ENCODE measurements around the gene DIAPH3.

The DIAPH3 gene

DNA sequence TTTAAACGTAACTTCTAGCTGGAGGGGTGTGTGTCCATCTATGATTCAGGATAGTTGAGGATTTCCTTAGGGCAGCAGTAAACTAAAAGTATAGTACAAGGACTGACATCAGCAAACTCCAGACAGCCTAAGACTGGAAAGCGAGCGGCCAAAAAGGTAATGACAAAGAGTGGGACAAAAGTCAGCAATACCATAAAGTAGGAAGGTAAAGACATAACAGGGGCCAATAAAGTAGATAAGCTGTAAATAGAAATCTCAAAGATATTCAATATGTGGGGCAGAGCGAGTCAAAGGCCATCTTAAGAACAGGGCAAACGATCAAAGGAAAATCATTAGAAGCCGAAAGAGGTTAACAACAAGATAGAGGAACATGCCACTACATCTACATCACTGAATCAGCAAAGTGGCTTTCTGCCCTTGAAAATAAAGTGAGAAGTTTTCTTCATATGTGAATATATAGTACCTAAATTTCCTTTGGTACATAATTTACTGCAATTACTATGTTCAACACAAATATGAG lies 167.2 kb downstream of the DIAPH3 start:
- H3K27ac ChIP-seq, result no peak overlapping the region
- TF ChIP-seq, protein P1, sequence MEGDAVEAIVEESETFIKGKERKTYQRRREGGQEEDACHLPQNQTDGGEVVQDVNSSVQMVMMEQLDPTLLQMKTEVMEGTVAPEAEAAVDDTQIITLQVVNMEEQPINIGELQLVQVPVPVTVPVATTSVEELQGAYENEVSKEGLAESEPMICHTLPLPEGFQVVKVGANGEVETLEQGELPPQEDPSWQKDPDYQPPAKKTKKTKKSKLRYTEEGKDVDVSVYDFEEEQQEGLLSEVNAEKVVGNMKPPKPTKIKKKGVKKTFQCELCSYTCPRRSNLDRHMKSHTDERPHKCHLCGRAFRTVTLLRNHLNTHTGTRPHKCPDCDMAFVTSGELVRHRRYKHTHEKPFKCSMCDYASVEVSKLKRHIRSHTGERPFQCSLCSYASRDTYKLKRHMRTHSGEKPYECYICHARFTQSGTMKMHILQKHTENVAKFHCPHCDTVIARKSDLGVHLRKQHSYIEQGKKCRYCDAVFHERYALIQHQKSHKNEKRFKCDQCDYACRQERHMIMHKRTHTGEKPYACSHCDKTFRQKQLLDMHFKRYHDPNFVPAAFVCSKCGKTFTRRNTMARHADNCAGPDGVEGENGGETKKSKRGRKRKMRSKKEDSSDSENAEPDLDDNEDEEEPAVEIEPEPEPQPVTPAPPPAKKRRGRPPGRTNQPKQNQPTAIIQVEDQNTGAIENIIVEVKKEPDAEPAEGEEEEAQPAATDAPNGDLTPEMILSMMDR (conservative IDR thresholded peaks at IDR 0.05), result no peak
- TF ChIP-seq ZFX (IDR thresholded peaks at IDR 0.05), result no peak

GRCh38 chr13:59991395-59991794 lies 172.3 kb downstream of the DIAPH3 start:
- TF ChIP-seq ZFX (IDR thresholded peaks at IDR 0.05), result no peak
- TF ChIP-seq, protein P1 (conservative IDR thresholded peaks at IDR 0.05), result no peak
- H3K27ac ChIP-seq, result no peak overlapping the region

DNA sequence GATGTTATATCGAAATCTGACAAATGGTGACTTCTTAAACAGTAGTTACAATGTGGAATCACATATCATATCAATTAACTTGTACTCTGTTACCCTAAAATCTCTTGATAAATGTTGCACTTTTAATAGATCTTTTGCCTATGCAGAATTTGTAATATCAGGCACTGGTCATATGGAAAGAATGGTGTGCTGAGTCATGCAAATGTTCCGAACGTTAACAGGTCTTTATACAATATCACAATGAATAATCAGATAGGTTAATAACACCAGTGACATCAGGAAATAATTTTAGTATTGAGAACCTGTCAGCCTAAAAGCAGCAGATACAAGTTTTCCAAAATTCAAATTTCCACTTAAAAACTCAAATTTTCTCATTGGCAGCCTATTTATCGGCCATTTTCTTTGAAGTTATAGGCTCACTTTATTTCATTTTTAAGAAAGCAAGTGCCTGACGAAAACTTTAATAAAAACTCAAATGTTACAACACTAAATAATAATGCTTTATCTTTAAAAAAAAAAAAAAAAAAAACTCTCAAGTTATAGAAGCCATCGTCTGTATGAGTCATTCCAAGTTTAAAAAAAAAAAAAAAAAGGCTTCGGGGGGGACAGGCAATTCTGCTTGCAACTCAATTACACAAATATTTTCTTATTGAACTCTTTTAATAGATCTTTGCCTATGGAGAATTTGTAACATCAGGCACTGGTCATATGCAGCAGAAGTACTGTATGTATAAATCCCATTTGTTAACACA lies 180.9 kb downstream of the DIAPH3 start:
- no peak for TF ChIP-seq ZFX (IDR thresholded peaks at IDR 0.05)
- TF ChIP-seq, protein P1 (conservative IDR thresholded peaks at IDR 0.05), result no peak

GRCh38 chr13:59979589-59979988 lies 184.1 kb downstream of the DIAPH3 start:
- H3K27ac ChIP-seq, result no peak overlapping the region
- TF ChIP-seq, protein P1 (conservative IDR thresholded peaks at IDR 0.05), result no peak
- no peak for TF ChIP-seq ZFX (IDR thresholded peaks at IDR 0.05)

More for the DNA sequence above, 180.9 kb downstream of the DIAPH3 start:
- H3K27ac ChIP-seq, result no peak overlapping the region

DNA sequence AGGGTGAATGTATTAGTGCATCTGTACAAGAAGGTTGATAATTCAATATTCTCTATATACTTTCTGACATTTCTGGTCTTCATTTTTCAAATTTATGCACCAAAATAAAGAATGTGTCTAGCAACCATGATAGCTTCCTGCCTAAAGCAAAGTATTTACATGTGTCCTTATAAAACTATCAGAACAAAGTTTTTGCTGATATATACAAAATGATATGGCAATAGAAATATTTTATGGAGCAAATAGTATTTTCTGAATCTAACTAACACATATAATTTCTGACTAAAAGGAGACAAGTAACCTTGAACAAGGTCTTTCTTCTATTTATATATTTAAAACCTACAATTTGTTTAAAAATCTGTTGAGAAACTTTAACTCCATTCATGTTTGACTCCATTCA lies 184.9 kb downstream of the DIAPH3 start:
- H3K27ac ChIP-seq, result no peak overlapping the region
- TF ChIP-seq, protein P1 (conservative IDR thresholded peaks at IDR 0.05), result no peak
- no peak for TF ChIP-seq ZFX (IDR thresholded peaks at IDR 0.05)

DNA sequence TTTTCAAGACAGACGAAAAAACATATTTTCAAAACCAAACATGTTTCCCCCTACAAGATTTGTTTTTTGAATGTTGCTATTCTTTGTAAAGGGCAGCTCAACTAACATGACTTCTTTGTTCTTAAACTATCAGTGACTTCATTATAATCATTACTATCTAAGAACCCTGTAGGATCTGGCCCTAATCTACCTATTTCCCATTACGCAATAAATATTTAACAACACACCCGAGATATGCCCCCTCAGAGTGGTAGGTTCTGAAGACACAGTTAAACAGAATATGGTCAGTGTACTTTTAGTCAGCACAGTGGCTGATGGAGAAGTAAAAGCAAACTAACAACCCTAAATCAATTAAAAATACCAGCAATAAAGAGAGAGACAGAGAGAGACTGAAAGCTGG lies 186.9 kb downstream of the DIAPH3 start:
- no peak overlapping the region for H3K27ac ChIP-seq
- TF ChIP-seq, protein P1 (conservative IDR thresholded peaks at IDR 0.05), result no peak
- TF ChIP-seq ZFX (IDR thresholded peaks at IDR 0.05), result no peak

- TF ChIP-seq, protein P1 (conservative IDR thresholded peaks at IDR 0.05), result no peak
- TF ChIP-seq ZFX (IDR thresholded peaks at IDR 0.05), result no peak
- no peak overlapping the region for H3K27ac ChIP-seq
Observed at GRCh38 chr13:59975807-59976435, 187.8 kb downstream of the DIAPH3 start.

All from C4-2B (cell line).